Activated T-helper 9 cell treated with anti-CD3 and anti-CD28 coated beads, Interleukin-2, amount 50 U/mL, for 16 hours (primary cell): Measurements from ENCODE around the gene C1QTNF1.
"Not testable (repeated sequence)": the region's sequence is repeated elsewhere in the genome, so short reads cannot be mapped to it uniquely, and the experiment has no call there.

Experiments used
- DNase-seq: peaks from one replicate; pipeline ENCODE4 v3.0.0-alpha.2; 2020; ENCODE audit warnings: low read depth

Gene C1QTNF1

DNA sequence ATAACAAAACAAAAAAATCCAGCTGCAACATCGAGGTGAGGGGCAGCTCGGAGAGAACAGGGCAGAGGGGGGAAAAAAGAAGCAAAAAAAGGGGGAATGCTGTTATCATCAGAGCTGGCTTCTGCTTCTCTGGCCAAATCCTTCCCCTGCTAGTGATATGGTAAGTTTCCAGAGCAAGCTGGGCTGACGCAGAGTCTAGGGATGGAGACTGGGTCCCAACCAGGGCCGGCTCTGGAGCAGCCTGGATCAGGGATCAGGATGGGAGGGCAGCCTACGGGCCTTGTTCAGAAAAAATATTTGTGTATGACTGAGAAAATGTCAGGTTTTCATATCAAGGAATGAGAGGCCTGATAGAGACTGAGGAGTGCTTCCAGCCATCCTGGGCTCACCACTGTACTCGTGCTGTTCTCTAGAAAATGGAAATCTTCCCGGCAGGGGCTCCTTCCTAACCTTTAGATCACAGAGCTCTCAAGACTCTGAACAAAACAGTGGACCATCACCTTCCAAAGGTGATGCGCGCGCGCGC, 726 bp upstream of the C1QTNF1 start:
- DNase-seq, result no peak

DNA sequence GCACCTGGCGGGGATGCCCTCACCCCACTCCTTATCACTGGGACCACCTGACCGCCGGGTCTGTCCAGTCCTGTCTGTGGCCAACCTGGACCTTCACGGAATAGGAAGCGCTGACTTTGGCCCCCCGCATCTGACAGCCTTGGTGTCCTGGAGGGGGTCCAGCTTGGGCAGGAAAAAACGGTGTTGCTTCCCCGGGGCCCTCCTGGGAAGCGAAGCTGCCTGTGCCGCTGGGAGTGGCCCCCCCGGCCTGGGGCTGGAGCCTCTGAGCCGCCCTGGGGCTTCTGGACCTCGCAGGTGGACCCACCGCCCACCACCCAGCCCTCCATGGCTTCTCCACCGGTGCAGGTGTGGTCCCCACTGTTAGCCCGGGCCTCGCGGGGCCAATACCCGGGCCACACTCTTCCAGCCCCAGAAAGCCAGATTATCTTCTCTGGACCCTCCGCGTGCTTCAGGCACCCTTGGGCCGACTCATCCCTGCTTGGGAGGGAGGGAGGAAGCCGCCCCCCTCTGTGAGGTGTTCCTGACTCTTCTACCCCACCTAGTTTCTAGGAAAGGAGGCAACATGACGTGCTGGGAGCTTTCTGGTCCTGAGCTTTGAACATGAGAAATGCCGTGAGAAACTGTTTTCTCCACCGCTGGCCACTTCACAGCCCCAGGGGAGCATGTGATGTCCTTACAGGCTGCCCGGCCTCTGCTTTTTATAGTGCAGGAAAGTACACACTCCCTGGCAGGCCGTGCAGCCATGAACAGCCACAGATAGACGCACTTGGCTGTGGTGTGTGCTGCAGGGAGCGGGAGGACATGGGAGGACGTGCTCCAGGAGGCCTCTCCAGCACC, 1.1 kb downstream of the C1QTNF1 start:
- DNase-seq, result no peak

DNA sequence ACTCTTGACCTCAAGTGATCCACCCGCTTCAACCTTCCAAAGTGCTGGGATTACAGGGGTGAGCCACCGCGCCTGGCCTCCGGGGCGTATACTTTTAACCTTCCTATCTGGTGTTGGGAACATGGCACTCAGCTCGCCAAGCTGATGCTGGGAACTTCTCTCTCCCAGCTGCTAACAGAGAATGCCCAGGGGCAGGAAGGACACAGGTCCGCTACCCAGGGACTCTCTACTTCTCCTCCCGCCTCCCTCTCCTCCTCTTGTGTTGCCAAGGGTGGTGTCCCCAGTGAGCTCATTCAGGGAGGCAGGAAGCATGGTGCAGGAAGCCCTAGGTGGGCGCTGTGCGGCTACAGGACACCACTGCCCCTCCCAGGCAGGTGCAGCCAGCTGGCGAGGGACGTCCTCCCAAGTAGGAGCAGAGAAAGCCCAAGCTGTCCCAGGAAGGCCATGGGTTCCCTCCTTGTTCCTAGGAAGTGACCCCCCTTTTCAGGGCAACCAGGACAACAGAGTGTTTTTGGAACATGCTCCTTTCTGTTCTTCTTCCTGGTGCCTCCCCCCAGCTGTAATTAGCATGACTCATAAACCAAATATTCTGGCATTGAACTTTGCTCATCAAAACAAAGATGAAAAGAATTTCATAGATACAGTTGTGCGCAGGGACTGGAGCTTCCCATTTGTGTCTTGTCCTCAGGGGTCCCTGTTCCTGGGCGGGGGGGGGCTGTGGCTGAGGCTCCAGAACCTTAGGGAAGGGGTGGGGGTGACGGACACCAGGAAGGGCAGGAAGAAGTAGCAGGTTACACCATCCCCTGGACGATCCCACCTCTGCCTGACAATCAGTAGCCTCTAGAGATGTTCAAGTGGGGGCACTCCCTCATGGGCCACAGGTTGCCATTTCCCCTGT, 2.7 kb downstream of the C1QTNF1 start:
- DNase-seq, result no peak

DNA sequence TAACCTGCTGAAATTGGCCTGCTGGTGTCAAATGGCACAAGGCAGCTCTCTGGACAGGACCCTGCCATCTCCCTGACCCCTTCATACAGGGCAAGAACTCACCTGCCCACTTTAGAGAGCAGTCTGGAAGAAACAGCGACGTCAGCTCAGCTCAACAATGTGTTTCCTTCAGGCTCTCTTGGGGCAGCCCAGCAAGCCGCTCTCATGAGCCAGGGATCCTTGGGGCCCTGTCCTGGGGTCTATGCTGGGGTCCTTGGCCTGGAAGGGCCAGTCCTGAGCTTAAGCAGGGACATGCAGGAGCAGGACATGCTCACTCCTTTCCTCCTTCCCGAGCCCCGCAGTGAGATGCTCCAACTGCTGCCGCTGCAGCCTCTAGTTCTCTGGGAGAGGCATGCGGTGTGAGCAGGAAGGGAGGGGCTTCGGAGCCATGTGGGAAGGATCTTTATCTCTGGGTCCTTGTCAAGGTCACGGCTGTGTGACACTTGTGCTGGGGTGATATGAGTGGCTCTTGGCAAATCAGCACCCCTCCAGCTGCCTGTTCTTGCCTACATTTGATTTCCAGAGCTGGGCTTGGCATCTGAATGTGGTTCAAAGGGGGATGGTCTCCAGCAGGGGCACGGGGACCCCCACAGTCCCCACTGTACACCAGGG, 3.4 kb downstream of the C1QTNF1 start:
- DNase-seq, result no peak

DNA sequence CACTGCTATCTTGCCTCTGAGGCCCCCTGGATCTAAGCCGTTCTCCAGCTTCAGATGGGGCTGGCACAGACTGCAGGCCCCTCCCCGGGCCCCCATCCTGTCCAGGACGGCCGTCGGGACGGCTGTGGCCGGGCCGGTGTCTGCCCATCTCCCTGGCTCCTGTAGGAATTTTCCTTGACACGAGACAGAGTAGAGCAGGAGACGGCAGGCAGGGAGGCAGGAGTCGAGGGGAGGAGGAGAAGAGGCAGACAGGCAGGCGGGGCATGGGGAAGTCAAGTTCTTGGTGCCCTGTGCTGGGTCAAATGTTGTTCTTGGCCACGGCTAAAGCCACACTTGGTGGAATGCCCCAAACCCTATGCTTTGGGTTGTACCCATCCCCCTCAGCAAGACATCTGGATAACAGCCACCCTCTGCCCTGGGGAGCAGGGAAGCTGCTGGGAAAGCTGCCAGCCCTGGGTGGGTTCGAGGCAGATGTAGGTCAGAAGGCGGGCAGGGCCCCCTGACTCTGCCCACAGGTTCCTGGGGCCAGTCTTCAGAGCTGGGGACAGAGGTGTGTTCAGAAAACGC, 4.0 kb downstream of the C1QTNF1 start:
- no peak for DNase-seq

DNA sequence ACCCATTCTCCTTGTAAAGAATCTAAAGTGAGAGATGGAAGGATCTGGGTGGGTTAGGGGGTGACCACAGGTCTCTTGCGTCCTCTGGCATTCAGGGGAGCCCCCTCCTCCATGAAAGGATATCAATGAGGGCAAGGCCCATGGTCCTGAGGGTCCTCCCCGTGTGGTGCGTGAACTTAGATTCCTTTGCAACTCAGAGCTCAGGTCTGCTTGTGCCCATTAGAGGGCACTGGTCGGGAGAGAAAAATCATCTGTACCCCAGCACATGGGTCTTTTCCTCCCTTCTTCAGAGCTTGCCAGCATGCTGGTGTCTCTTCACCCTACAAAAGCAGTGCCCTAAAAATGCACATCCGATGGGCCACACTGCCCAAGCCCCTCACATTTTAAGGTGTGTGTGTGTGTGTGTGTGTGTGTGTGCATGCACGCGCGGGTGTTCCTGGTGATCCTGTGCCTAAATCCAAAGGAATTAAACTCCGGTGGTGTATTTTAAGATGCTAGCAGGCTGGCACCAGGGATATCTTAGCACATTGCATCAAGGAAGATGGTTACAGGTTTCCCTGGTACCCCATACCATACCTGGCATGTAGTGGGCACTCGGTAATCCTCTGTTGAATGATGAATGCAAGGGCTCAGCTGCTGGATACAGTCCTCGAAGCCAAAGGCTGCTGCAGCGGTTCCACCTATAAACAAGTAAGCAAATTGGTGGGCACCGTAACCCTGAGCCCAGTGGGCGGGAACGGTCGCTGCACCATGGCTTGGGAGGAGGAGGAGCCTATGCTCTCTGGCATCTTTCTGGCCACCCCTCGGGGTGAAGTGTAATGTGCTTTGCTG, 4.7 kb downstream of the C1QTNF1 start:
- no peak for DNase-seq

DNA sequence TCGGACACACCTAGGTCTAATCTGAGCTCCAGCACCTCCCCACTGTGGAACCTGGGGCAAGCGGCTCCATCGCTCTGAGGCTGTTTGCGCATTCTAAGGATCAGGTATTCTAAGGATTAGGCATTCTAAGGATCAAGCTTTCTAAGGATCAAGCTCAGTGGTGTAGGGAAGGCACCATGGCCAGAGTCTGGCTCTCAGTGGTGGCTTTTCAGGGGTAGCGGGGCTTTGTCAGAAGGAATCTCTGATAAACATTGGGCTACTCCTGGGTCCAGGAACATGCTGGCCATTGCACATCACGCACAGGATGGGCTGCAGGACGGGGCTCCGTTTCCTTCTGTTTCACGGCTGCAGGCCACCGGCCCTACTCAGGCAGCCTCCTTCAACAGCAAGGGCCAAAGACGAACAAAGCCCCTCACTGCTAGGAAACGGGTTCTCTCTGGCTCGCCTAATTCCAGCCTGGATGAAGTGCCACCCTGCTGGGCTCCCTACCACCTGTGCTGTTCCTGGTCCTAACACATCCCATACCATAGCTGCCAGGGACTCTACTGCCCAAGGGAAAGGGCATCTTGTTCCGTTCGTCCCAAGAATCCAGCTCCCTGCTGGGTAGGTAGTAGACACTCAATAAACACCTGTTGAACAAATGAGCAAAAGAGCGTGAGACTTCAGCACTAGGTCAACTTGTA, 5.5 kb downstream of the C1QTNF1 start:
- no peak for DNase-seq

DNA sequence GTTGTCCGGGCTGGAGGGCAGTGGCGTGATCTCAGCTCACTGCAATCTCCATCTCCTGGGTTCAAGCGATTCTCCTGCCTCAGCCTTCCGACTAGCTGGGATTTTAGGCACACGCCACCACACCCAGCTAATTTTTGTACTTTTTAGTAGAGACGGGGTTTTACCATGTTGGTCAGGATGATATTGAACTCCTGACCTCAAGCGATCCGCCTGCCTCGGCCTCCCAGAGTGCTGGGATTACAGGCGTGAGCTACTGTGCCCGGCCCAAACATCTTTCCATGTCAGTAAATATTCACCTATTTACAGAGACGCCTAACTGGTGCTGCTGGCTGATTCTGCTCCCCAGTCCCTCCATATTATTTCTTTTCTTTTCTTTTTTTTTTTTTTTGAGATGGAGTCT, 6.7 kb downstream of the C1QTNF1 start:
- DNase-seq, result not testable (repeated sequence)

GRCh38 chr17:79031996-79032875, 8.3 kb downstream of the C1QTNF1 start:
- no peak for DNase-seq

GRCh38 chr17:79033046-79033616, 9.2 kb downstream of the C1QTNF1 start:
- no peak for DNase-seq

GRCh38 chr17:79033741-79034501, 10.0 kb downstream of the C1QTNF1 start:
- DNase-seq, result no peak

DNA sequence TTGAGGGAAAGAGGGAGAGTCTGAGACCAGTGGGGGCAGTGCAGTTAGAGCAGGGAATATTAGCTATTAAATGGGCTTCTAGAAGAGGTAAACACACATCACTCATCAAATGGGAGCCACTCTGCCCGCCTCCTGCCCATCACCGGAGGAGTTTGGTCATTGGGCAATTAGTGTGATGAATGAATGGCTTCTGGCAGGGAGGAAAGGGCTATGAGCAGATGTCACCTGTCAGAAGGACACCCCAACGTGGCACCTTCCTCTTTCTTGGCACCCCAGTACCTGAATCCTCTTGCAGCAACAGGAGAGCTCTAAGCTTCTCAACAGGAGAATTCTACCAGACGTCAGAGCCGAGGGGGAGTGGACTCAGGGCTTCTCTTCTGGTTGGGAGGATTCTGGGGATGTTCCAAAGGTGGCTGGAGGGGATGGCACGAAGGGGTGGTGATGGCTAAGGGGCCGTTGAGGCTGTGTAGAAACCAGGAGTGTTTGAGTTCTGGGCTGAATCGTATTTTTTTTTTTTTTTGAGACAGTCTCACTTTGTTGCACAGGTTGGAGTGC, 11.0 kb downstream of the C1QTNF1 start:
- DNase-seq, result no peak

GRCh38 chr17:79035686-79036085, 11.7 kb downstream of the C1QTNF1 start:
- no peak for DNase-seq

DNA sequence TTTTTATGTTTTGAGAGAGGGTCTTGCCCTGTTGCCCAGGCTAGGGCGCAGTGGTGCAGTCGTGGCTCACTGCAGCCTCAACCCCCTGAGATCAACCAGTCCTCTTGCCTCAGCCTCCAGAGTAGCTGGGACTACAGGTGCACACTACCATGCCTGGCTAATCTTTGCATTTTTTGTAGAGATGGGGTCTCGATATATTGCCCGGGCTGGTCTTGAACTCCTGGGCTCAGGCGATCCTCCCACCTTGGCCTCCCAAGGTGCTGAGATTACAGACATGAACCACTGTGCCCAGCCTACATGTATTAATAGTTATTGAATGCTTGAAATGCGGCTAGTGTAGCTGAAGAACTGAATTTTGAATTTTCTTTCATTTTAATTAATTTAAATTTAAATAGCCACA, 12.2 kb downstream of the C1QTNF1 start:
- no peak for DNase-seq

DNA sequence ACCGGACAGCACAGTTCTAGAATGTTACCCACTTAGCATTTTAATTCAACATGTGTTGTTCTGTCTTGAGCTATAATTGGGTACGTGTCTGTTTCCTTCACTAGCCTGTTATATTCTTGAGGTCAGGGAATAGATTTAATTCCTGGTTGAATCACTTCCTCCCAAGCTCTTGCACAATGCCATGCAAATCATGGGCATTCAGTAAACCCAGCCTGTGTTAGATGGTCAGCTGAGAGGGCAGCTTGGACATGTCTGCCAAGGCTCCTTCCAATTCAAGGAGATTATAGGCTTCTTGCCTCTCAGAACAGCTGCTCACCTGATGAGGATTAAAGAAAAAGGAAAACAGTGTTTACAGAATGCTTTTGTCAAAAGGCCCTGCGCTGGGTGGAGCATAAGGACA, 12.6 kb downstream of the C1QTNF1 start:
- no peak for DNase-seq

GRCh38 chr17:79038545-79039135, 14.7 kb downstream of the C1QTNF1 start:
- DNase-seq, result no peak

DNA sequence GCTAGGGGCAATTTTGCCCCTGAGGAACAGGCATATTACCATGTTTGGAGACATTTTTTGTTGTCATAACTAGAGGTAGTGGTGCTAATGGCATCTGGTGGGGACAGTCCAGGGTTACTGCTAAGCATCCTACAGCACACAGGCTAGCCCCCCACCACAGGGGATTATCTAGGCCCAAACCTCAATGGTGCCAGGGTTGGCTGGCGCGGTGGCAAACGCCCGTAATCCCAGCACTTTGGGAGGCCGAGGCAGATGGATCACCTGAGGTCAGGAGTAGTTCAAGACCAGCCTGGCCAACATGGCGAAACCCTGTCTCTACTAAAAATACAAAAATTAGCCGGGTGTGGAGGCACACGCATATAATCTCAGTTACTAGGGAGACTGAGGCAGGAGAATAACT, 15.2 kb downstream of the C1QTNF1 start:
- DNase-seq, result no peak

DNA sequence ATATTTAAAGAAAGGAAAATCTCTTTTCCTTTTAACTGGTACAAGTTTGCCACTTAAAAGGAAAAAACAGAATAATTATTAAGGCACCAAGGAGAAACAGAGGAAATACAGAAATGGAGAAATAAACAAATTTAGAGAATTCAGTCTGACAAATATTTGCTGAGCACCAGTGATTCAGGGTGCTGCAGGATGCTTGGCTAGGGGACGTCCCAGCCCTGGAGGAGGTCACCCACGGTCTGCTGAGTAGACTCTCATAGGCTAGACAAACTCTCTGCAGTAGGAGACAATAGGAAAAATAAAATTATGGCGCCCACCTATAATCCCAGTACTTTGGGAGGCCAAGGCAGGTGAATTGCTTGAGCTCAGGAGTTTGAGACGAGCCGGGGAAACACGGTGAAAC, 15.9 kb downstream of the C1QTNF1 start:
- no peak for DNase-seq
